GM19099 (cell line): Measurements from ENCODE around the gene KLHDC4.

ENCODE experiments used
- POLR2A ChIP-seq: IDR thresholded peaks from 3 replicates; pipeline ENCODE4 v1.6.1; 2011; ENCODE audit warnings: low read depth; ENCODE audit not compliant: insufficient read length; ENCODE audit errors: extremely low read depth

Gene KLHDC4

GRCh38 chr16:87697792-87698191 is 68.0 kb downstream of the KLHDC4 start:
- TF ChIP-seq POLR2A = no peak

GRCh38 chr16:87697256-87697655 is 68.5 kb downstream of the KLHDC4 start:
- no peak for TF ChIP-seq POLR2A

- TF ChIP-seq POLR2A = no peak
Observed at GRCh38 chr16:87696726-87697125, 69.1 kb downstream of the KLHDC4 start.

DNA sequence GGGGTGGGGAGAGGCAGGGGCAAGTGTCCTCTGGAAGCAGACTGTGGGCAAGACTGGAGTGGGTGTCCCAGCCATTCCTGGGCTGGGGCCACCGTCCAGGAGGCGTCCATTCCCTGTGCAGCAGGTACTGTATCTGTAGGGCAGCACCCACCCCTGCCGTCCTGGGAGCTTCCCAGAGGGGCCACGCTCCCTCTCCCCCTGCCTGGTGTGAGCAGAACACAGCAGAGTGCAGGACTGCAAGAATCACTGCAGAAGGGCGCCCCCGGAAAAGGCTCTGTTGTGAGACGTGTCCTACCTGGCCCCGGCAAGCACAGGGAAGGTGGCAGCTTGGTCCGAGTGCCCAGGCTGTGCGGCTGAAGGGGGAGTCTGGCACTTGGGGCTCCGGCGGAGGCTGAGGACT is 70.3 kb downstream of the KLHDC4 start:
- TF ChIP-seq POLR2A = no peak

DNA sequence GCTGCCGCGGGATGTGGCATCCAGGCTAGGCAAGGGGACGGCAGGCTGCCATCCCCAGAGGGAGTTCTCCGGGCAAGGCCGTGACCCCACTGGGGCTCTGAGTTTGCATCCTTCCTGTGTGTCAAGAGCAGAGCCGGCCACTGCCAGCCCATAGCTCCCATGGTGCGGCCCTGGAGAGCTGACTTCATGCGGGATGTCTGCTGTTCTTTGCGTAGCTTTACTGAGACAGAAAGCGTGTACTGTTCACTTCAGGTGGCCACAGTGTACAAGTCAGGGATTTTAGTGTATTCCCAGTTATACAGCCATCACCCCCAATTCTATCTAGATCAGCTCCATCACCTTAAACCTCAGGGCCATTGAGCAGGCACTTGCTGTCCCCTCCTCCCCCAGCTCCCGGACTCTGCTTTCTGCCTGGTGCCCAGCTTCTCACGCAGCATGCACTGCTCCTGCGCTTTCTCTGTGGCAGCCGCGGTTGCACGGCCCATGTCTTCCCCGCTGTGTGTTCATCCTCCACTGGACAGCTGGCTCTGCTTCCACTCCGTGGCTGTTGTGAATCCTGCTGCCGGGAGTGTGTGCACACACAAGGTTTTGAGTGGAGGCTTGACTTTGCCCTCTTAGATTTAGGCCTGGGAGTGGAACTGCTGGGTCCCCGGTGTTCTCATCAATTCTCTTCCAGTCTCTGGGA is 71.2 kb downstream of the KLHDC4 start:
- TF ChIP-seq POLR2A = no peak

DNA sequence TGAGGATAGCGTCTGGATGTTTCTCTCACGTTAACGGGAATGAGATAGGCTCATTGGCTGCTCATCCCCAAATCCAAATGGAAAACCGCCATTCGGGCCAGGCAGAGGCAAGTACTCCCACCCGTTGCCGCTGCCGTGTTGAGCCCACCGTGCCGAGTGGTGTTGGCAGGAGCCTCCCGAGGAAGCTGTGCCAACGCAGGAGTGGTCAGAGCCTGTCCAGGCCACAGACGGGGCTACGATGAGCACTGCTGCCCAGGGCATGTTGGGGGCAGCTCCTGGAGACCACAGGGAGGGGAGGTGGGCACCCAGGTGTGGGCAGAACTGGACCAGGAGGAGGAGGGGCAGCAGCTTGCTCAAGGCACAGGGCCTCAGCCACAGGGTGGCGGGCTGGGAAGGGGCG is 72.0 kb downstream of the KLHDC4 start:
- TF ChIP-seq POLR2A = no peak

DNA sequence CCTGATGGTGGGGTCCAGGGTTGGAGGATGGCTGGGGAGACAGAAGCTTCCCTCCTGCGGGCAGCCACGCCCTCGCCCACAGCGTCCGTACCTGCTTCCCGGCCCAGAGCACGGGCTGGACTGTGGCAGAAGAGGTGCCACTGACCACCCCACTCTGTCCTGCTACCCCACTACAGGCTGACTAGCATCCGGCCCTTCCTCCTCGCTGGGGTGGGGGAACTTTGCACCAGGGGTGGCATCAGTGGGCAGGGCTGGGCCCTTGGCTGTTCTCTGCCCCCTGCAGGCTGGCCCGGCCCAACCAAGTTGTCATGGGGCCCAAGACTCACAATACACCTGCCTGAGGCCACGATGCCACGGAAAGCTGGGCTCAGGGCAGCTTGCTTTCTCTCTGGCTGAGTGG is 73.0 kb downstream of the KLHDC4 start:
- TF ChIP-seq POLR2A = no peak

DNA sequence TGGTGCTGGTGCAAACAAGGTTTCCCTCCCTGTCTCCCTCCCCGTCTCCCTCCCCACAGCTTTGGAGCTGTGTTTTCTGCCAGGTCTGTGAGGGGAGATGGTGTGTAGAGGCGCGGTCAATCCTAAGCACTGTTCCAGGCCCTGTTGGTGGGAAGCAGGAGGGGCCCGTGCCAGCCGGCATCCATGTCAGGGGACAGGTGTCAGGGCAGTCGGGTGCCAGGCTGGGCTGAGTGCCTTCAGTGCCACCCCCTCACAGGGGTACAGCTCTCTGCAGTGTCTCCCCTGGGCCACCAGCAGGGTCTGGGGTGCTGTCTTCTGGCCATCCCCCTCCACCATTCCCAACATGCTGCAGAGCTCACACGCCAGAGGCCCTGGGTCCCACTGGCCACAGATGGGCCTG is 73.6 kb downstream of the KLHDC4 start:
- no peak for TF ChIP-seq POLR2A

DNA sequence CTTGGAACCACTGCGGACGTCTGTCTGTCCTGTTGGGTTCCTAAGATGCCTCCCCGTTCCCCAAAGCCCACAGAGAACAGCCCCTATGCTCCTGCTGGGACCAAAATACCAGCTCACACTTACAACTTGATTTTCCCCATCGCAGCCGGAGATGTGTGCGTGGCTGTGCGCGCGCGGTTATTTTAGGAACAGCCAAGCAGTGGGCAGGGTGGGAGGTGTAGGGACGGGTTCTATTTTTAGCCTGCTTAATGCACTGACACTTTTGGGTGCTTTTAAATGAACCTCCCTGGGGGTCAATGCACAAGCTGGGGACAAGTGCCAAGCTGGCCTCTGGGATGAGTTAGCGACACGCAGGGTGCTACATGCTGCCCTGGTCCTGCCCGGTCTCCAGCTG is 74.1 kb downstream of the KLHDC4 start:
- no peak for TF ChIP-seq POLR2A

DNA sequence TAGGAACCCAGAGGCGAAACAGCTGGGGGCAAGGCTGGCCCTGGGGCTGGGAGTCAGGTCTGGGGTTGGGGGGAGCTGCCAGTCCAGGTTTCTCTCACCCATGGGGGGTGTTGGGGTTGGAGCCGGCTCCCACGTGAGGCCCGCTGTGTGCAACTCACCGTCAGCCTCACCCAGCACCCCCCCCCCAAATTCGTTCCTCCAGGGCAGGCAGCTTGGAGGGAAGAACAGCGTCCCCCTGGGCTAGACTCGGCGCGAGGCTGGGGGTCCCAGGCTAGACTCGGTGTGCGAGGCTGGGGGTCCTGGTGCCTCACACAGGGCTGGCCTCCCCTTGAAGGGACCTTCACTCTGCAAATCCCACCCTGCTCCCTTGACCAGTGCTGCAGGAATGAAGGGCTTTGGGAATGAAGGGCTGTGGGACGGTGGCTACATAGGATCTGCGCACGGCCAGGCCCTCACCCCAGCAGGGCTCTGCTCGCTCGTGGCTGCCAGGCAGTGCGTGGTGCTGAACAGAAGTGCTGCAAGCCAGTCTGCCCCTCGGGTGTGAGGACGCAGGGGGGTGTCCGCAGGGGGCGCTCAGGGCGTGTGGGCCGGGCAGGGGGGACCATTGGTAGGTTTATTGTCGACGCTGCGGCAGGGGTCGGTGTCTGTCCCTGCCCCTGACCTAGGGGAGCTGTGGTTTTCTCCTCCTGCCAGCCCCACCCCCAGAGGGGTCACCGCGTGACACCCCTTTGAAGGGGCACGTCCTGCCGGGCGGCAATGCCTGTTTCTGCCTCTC is 74.7 kb downstream of the KLHDC4 start:
- TF ChIP-seq POLR2A = no peak

- TF ChIP-seq POLR2A = no peak
Observed at GRCh38 chr16:87689956-87690465, 75.8 kb downstream of the KLHDC4 start.

GRCh38 chr16:87688876-87689815 is 76.6 kb downstream of the KLHDC4 start:
- TF ChIP-seq POLR2A = no peak

- TF ChIP-seq POLR2A = no peak
Observed at GRCh38 chr16:87687998-87688529, 77.7 kb downstream of the KLHDC4 start.

DNA sequence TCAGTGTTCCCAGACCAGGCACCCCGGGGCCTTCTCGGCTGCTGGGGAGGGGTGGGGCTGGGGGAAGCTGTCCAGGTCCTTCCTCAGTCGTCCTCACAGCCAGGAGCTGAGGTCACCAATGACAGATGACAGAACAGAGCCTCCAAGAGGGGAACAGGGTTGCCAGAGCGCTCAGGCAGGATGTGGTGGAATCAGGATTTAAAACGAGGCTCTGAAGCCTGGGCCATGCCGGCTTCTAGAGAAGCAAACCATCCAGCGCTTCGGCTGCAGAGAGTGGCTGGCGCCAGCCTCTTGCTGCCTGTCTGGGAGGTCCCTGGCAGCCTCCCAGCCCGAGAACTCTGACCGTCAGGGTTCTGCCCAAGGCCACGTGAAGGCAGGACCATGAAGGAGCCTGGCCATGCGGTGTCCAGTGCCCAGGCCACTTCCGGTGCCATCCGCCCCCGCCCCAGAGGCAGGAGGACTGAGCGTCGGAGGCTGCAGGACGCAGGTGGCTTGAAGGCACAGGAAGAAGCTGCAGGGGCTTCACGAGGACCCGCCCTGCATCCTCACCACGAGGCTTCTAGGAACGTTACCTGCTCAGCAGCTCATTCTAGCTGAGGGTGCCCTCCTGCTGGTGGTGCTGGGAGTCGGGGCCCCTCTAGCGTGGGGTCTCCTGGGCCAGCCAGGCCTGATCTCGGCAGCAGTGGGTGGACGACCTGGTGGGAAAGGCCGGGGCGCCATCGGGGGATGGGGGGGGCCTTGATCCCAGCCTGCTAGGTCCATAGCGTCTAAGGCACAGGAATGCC is 78.5 kb downstream of the KLHDC4 start:
- no peak for TF ChIP-seq POLR2A
